Lung (tissue), 12 donors: ENCODE measurements around the gene PARD3B. TPM values are rescaled to one million over a fixed set of nuclear protein-coding genes. Genes with fewer than 3 reads are reported as not detected.

Source experiments
- ATAC-seq: fragments of 200-7000 bp; cut with Tn5 transposase; one replicate; pipeline ENCODE4 v1.9.1; 2020; ENCODE audit warnings: moderate number of reproducible peaks; ENCODE audit not compliant: insufficient read depth, low FRiP score
- DNase-seq, 3 donors: peaks; one replicate each; pipeline ENCODE4 v3.0.0-alpha.2; 2013 to 2017
- H3K27ac ChIP-seq, 2 donors: one replicate each; pipeline ENCODE4 v1.5.1; 2013; ENCODE audit warnings: mild to moderate bottlenecking in 2 of 2, moderate library complexity in 2 of 2, control low read depth in 1 of 2, inconsistent platforms in 1 of 2, low read depth in 1 of 2, low read length in 1 of 2
- H3K27me3 ChIP-seq, 3 donors: one replicate each; pipeline ENCODE4 v1.5.1; 2013; ENCODE audit warnings: low read length in 2 of 3; ENCODE audit not compliant: control insufficient read depth in 3 of 3, insufficient read depth in 3 of 3
- H3K36me3 ChIP-seq, 4 donors: one replicate each; pipeline ENCODE4 v1.5.1; 2013; ENCODE audit warnings: low read length in 4 of 4, mild to moderate bottlenecking in 1 of 4, moderate library complexity in 1 of 4; ENCODE audit not compliant: control insufficient read depth in 4 of 4, insufficient read depth in 4 of 4
- H3K4me1 ChIP-seq, 5 donors: one replicate each; pipeline ENCODE4 v1.5.1; 2013; ENCODE audit warnings: low read length in 5 of 5, mild to moderate bottlenecking in 2 of 5, moderate library complexity in 1 of 5; ENCODE audit not compliant: control insufficient read depth in 5 of 5, insufficient read depth in 5 of 5
- H3K4me3 ChIP-seq: one replicate; pipeline ENCODE4 v1.5.1; 2013; ENCODE audit warnings: mild to moderate bottlenecking, control low read depth, moderate library complexity
- H3K9ac ChIP-seq, 2 donors: one replicate each; pipeline ENCODE4 v1.5.1; 2013; ENCODE audit warnings: low read length in 2 of 2, control low read depth in 1 of 2; ENCODE audit not compliant: insufficient read depth in 1 of 2
- H3K9me3 ChIP-seq, 4 donors: one replicate each; pipeline ENCODE4 v1.5.1; 2013; ENCODE audit warnings: low read length in 3 of 4, mild to moderate bottlenecking in 1 of 4, moderate library complexity in 1 of 4; ENCODE audit not compliant: control insufficient read depth in 4 of 4, insufficient read depth in 3 of 4
- CTCF ChIP-seq: IDR thresholded peaks from 2 replicates; pipeline ENCODE4 v1.5.1; 2012; ENCODE audit warnings: mild to moderate bottlenecking; ENCODE audit errors: control extremely low read depth, extremely low read depth
- WGBS, 2 donors: extraction: QIAGEN DNeasy Blood & Tissue Kit; methylation state at CpG; one replicate each; pipeline ENCODE4 v1.1.7; 2013; 5-methylcytosine and 5-hydroxymethylcytosine counted together
- polyA plus RNA-seq, 2 donors: library from polyadenylated mRNA; stranded (reverse); fragments of 200-250 nt; gene quantifications; one replicate each; pipeline ENCODE4 v1.2.1, GENCODE V29; 2013
- total RNA-seq, 2 donors: library from RNA; depleted of rRNA in 1 of 2; stranded (reverse); fragments of >200 nt in 1 of 2; gene quantifications; one replicate each; pipeline ENCODE4 v1.2.1, GENCODE V29; 2014 to 2021
- donor health status: control.
- donor health status: control.
- donor health status: Bipolar disorder and iron deficiency.
- donor health status: healthy.
- donor health status: DM: yes; HTN: yes; CAD: no.

PARD3B gene
- total and polyA plus RNA-seq, 4 donors, result 2.4 to 38.7 (median 17.1) TPM

GRCh38 chr2:205644018-205644417, 1098.7 kb downstream of the PARD3B start:
- Histone ChIP-seq H3K9me3 (no peaks in the 10 kb centered on the region), H3K36me3 (no peaks in the 10 kb centered on the region), H3K4me3 (no peak overlapping the region), H3K4me1 (peaks cover 0 to 8% (median 4%) of the 10 kb centered on the region in 5 donors), H3K27ac (no peak overlapping the region), H3K27me3 (no peaks in the 10 kb centered on the region), H3K9ac (no peak overlapping the region)
- ATAC-seq, result no peak
- no peak for DNase-seq
- WGBS, 2 donors, result 84 to 94% methylated on average over 5 of the region's 5 CpGs
- no peak for TF ChIP-seq CTCF

GRCh38 chr2:205646680-205647079, 1101.4 kb downstream of the PARD3B start:
- Histone ChIP-seq H3K9me3 (peaks cover 0 to 3% (median 0%) of the 10 kb centered on the region in 4 donors), H3K36me3 (no peaks in the 10 kb centered on the region), H3K4me1 (peaks cover 0 to 10% (median 6%) of the 10 kb centered on the region in 5 donors), H3K27me3 (no peaks in the 10 kb centered on the region), H3K27ac (no peak overlapping the region), H3K9ac (no peak overlapping the region), H3K4me3 (no peak overlapping the region)
- no peak for ATAC-seq
- WGBS, 2 donors, result 65 to 83% methylated on average over 8 of the region's 8 CpGs
- TF ChIP-seq CTCF, result no peak
- no peak for DNase-seq

GRCh38 chr2:205650450-205650849, 1105.2 kb downstream of the PARD3B start:
- Histone ChIP-seq H3K9ac (no peak overlapping the region), H3K27me3 (no peaks in the 10 kb centered on the region), H3K9me3 (peaks cover 0 to 3% (median 0%) of the 10 kb centered on the region in 4 donors), H3K27ac (no peak overlapping the region), H3K4me1 (peaks cover 0 to 7% (median 0%) of the 10 kb centered on the region in 5 donors), H3K4me3 (no peak overlapping the region), H3K36me3 (no peaks in the 10 kb centered on the region)
- no peak for ATAC-seq
- DNase-seq, result no peak
- whole genome bisulfite sequencing, 2 donors, result 75 to 77% methylated on average over 4 of the region's 4 CpGs
- TF ChIP-seq CTCF, result no peak

GRCh38 chr2:205650931-205651330, 1105.7 kb downstream of the PARD3B start:
- no peak for TF ChIP-seq CTCF
- ATAC-seq (no peak), DNase-seq (no peak)
- H3K27ac ChIP-seq, result no peak overlapping the region
- H3K4me3 ChIP-seq, result no peak overlapping the region
- H3K36me3 ChIP-seq, result no peaks in the 10 kb centered on the region
- peaks cover 0 to 3% (median 0%) of the 10 kb centered on the region in 4 donors for H3K9me3 ChIP-seq
- peaks cover 0 to 7% (median 0%) of the 10 kb centered on the region in 5 donors for H3K4me1 ChIP-seq
- H3K27me3 ChIP-seq, result no peaks in the 10 kb centered on the region
- H3K9ac ChIP-seq, result no peak overlapping the region
- WGBS, 2 donors, result 98 to 99% methylated on average over 7 of the region's 7 CpGs
